ENCODE data around the gene KCNMA1.

GRCh38 chr10:77474386-77474785, 163.2 kb downstream of the KCNMA1 start:
- TF ChIP-seq CTCF (IDR thresholded peaks at IDR 0.05) (no peak), POLR2AphosphoS5 (IDR thresholded peaks at IDR 0.05) (no peak), POLR2A (IDR thresholded peaks at IDR 0.05) (no peak)
